ENCODE data around the gene HMOX2. TPM values are rescaled to one million over a fixed set of nuclear protein-coding genes. Genes with fewer than 3 reads are reported as not detected.

Gene HMOX2
- total RNA-seq, 1 donor from 2014 or later, result 52.8 TPM

- no peak for DNase-seq (ENCODE audit: extremely low spot score in 2 of 2)
- TF ChIP-seq POLR2AphosphoS5 (IDR thresholded peaks at IDR 0.05; ENCODE audit: insufficient read depth in 1 of 2, low read depth in 1 of 2) (no peak), CTCF (IDR thresholded peaks at IDR 0.05) (no peak), POLR2A (IDR thresholded peaks at IDR 0.05) (no peak)
- Histone ChIP-seq H3K36me3 (peaks cover 0 to 10% of the 10 kb centered on the region in 2 donors), H3K27ac (no peak overlapping the region), H3K9me3 (no peaks in the 10 kb centered on the region), H3K27me3 (no peaks in the 10 kb centered on the region), H3K4me1 (peaks cover 43% of the 10 kb centered on the region), H3K4me3 (no peak overlapping the region)
- intact Hi-C loops (cut with DNase I), result no loop called here
Measured at GRCh38 chr16:4532238-4532637, 56.0 kb downstream of the HMOX2 start.

- Histone ChIP-seq H3K9me3 (no peaks in the 10 kb centered on the region), H3K4me1 (peaks cover 47% of the 10 kb centered on the region), H3K4me3 (no peak overlapping the region), H3K36me3 (peaks cover 0 to 10% of the 10 kb centered on the region in 2 donors), H3K27me3 (no peaks in the 10 kb centered on the region), H3K27ac (peak overlapping the region; percentile 7)
- no peak for DNase-seq (ENCODE audit: extremely low spot score in 2 of 2)
- intact Hi-C loops (cut with DNase I), result no loop called here
- TF ChIP-seq POLR2AphosphoS5 (IDR thresholded peaks at IDR 0.05; ENCODE audit: insufficient read depth in 1 of 2, low read depth in 1 of 2), result no peak
- no peak for TF ChIP-seq POLR2A (IDR thresholded peaks at IDR 0.05)
- TF ChIP-seq CTCF (IDR thresholded peaks at IDR 0.05), result no peak
Measured at GRCh38 chr16:4533490-4533889, 57.3 kb downstream of the HMOX2 start.

GRCh38 chr16:4534151-4534790, 58.1 kb downstream of the HMOX2 start:
- no peak overlapping the region for H3K4me3 ChIP-seq
- peak overlapping the region; percentile 7 for H3K27ac ChIP-seq
- no peaks in the 10 kb centered on the region for H3K27me3 ChIP-seq
- no peak for TF ChIP-seq POLR2AphosphoS5 (IDR thresholded peaks at IDR 0.05; ENCODE audit: insufficient read depth in 1 of 2, low read depth in 1 of 2)
- no peak for TF ChIP-seq CTCF (IDR thresholded peaks at IDR 0.05)
- TF ChIP-seq POLR2A (IDR thresholded peaks at IDR 0.05), result no peak
- H3K36me3 ChIP-seq, result peaks cover 0 to 10% of the 10 kb centered on the region in 2 donors
- intact Hi-C loops (cut with DNase I), result no loop called here
- peaks cover 39% of the 10 kb centered on the region for H3K4me1 ChIP-seq
- no peaks in the 10 kb centered on the region for H3K9me3 ChIP-seq
- no peak for DNase-seq (ENCODE audit: extremely low spot score in 2 of 2)

- intact Hi-C loops (cut with DNase I), result no loop called here
- Histone ChIP-seq H3K27me3 (no peaks in the 10 kb centered on the region), H3K9me3 (no peaks in the 10 kb centered on the region), H3K27ac (no peak overlapping the region), H3K4me1 (peaks cover 32% of the 10 kb centered on the region), H3K4me3 (no peak overlapping the region), H3K36me3 (peaks cover 0 to 10% of the 10 kb centered on the region in 2 donors)
- no peak for DNase-seq (ENCODE audit: extremely low spot score in 2 of 2)
- TF ChIP-seq POLR2A (IDR thresholded peaks at IDR 0.05), result no peak
- no peak for TF ChIP-seq POLR2AphosphoS5 (IDR thresholded peaks at IDR 0.05; ENCODE audit: insufficient read depth in 1 of 2, low read depth in 1 of 2)
- no peak for TF ChIP-seq CTCF (IDR thresholded peaks at IDR 0.05)
Measured at GRCh38 chr16:4535627-4536108, 59.5 kb downstream of the HMOX2 start.

- H3K27ac ChIP-seq, result peak overlapping the region; percentile 96
- peak overlapping the region; percentile 81 to 89 for H3K4me3 ChIP-seq
- H3K27me3 ChIP-seq, result no peaks in the 10 kb centered on the region
- TF ChIP-seq POLR2A (IDR thresholded peaks at IDR 0.05) (no peak), POLR2AphosphoS5 (IDR thresholded peaks at IDR 0.05; ENCODE audit: insufficient read depth in 1 of 2, low read depth in 1 of 2) (no peak), CTCF (IDR thresholded peaks at IDR 0.05) (no peak)
- DNase-seq (ENCODE audit: extremely low spot score in 2 of 2), result no peak
- H3K4me1 ChIP-seq, result peaks cover 32% of the 10 kb centered on the region
- no peaks in the 10 kb centered on the region for H3K9me3 ChIP-seq
- intact Hi-C loops (cut with DNase I), result no loop called here
- H3K36me3 ChIP-seq, result peaks cover 0 to 10% of the 10 kb centered on the region in 2 donors
Measured at GRCh38 chr16:4536391-4537106, 60.4 kb downstream of the HMOX2 start.

All from vagina (tissue), 2 donors.